Lung (tissue), 12 donors: Measurements from ENCODE around the gene FGGY. TPM values are rescaled to one million over a fixed set of nuclear protein-coding genes. Genes with fewer than 3 reads are reported as not detected.

ENCODE experiments used
- ATAC-seq: fragments of 200-7000 bp; cut with Tn5 transposase; one replicate; pipeline ENCODE4 v1.9.1; 2020; ENCODE audit warnings: moderate number of reproducible peaks; ENCODE audit not compliant: insufficient read depth, low FRiP score
- DNase-seq, 3 donors: peaks; one replicate each; pipeline ENCODE4 v3.0.0-alpha.2; 2013 to 2017
- H3K27ac ChIP-seq, 2 donors: one replicate each; pipeline ENCODE4 v1.5.1; 2013; ENCODE audit warnings: mild to moderate bottlenecking in 2 of 2, moderate library complexity in 2 of 2, control low read depth in 1 of 2, inconsistent platforms in 1 of 2, low read depth in 1 of 2, low read length in 1 of 2
- H3K27me3 ChIP-seq, 3 donors: one replicate each; pipeline ENCODE4 v1.5.1; 2013; ENCODE audit warnings: low read length in 2 of 3; ENCODE audit not compliant: control insufficient read depth in 3 of 3, insufficient read depth in 3 of 3
- H3K36me3 ChIP-seq, 4 donors: one replicate each; pipeline ENCODE4 v1.5.1; 2013; ENCODE audit warnings: low read length in 4 of 4, mild to moderate bottlenecking in 1 of 4, moderate library complexity in 1 of 4; ENCODE audit not compliant: control insufficient read depth in 4 of 4, insufficient read depth in 4 of 4
- H3K4me1 ChIP-seq, 5 donors: one replicate each; pipeline ENCODE4 v1.5.1; 2013; ENCODE audit warnings: low read length in 5 of 5, mild to moderate bottlenecking in 2 of 5, moderate library complexity in 1 of 5; ENCODE audit not compliant: control insufficient read depth in 5 of 5, insufficient read depth in 5 of 5
- H3K4me3 ChIP-seq: one replicate; pipeline ENCODE4 v1.5.1; 2013; ENCODE audit warnings: mild to moderate bottlenecking, control low read depth, moderate library complexity
- H3K9ac ChIP-seq, 2 donors: one replicate each; pipeline ENCODE4 v1.5.1; 2013; ENCODE audit warnings: low read length in 2 of 2, control low read depth in 1 of 2; ENCODE audit not compliant: insufficient read depth in 1 of 2
- H3K9me3 ChIP-seq, 4 donors: one replicate each; pipeline ENCODE4 v1.5.1; 2013; ENCODE audit warnings: low read length in 3 of 4, mild to moderate bottlenecking in 1 of 4, moderate library complexity in 1 of 4; ENCODE audit not compliant: control insufficient read depth in 4 of 4, insufficient read depth in 3 of 4
- WGBS, 2 donors: extraction: QIAGEN DNeasy Blood & Tissue Kit; methylation state at CpG; one replicate each; pipeline ENCODE4 v1.1.7; 2013; 5-methylcytosine and 5-hydroxymethylcytosine counted together
- polyA plus RNA-seq, 2 donors: library from polyadenylated mRNA; stranded (reverse); fragments of 200-250 nt; gene quantifications; one replicate each; pipeline ENCODE4 v1.2.1, GENCODE V29; 2013
- total RNA-seq, 2 donors: library from RNA; depleted of rRNA in 1 of 2; stranded (reverse); fragments of >200 nt in 1 of 2; gene quantifications; one replicate each; pipeline ENCODE4 v1.2.1, GENCODE V29; 2014 to 2021
- TF ChIP-seq, protein P1 (sequence below): IDR thresholded peaks from 2 replicates; pipeline ENCODE4 v1.5.1; 2012; ENCODE audit warnings: mild to moderate bottlenecking; ENCODE audit errors: control extremely low read depth, extremely low read depth
- donor health status: control.
- donor health status: control.
- donor health status: Bipolar disorder and iron deficiency.
- donor health status: healthy.
- donor health status: DM: yes; HTN: yes; CAD: no.

The FGGY gene
- total and polyA plus RNA-seq, 4 donors = 16.1 to 42.3 (median 18.3) TPM

DNA sequence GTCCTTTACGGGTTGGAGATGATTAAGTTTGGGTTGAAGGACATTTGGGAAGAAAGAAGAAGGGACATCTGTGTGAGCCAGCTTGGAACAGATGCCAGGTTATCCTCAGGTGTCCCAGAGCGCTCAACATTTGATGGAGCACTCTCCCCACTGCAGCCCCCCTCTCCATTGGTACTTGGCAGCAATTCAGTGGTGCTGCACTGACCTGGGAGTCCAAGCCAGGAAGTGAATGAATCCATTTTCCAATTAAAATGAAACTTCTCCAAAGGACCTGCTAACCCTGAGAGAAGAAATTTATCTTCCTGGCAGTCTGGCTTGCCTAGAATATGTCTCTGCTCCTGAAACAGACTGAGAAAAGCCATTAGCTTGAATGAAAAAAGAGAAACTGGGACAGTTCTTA lies 67.1 kb downstream of the FGGY start:
- H3K4me3 ChIP-seq = no peak overlapping the region
- no peaks in the 10 kb centered on the region for H3K27me3 ChIP-seq
- no peak for ATAC-seq
- no peak for DNase-seq
- no peaks in the 10 kb centered on the region for H3K36me3 ChIP-seq
- peaks cover 0 to 22% (median 7%) of the 10 kb centered on the region in 5 donors for H3K4me1 ChIP-seq
- no peaks in the 10 kb centered on the region for H3K9me3 ChIP-seq
- no peak overlapping the region for H3K9ac ChIP-seq
- TF ChIP-seq, protein P1, sequence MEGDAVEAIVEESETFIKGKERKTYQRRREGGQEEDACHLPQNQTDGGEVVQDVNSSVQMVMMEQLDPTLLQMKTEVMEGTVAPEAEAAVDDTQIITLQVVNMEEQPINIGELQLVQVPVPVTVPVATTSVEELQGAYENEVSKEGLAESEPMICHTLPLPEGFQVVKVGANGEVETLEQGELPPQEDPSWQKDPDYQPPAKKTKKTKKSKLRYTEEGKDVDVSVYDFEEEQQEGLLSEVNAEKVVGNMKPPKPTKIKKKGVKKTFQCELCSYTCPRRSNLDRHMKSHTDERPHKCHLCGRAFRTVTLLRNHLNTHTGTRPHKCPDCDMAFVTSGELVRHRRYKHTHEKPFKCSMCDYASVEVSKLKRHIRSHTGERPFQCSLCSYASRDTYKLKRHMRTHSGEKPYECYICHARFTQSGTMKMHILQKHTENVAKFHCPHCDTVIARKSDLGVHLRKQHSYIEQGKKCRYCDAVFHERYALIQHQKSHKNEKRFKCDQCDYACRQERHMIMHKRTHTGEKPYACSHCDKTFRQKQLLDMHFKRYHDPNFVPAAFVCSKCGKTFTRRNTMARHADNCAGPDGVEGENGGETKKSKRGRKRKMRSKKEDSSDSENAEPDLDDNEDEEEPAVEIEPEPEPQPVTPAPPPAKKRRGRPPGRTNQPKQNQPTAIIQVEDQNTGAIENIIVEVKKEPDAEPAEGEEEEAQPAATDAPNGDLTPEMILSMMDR = no peak
- H3K27ac ChIP-seq = no peak overlapping the region
- WGBS, 2 donors = 92 to 99% methylated on average over 2 of the region's 2 CpGs

DNA sequence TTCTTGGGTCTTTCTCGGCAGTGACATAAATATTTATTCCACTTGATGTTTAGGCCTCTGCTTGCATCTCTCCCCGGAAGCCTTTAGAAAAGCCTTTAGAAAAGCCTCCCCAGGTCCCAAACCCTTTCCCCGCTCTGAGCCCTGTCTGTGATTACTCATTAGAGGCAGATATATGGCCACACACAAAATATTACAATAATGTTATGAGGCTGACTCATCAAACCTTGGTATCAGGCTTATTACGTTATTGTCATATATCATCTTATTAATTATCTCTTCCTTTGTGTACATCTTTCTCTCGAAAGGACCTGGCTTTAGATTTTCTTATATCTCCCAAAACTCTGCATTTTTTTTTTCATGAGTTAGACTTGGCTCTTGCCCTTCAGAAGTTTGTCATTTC lies 69.5 kb downstream of the FGGY start:
- Histone ChIP-seq H3K36me3 (no peaks in the 10 kb centered on the region), H3K4me1 (peaks cover 0 to 20% (median 7%) of the 10 kb centered on the region in 5 donors), H3K9me3 (no peaks in the 10 kb centered on the region), H3K27me3 (no peaks in the 10 kb centered on the region), H3K4me3 (no peak overlapping the region), H3K9ac (no peak overlapping the region), H3K27ac (no peak overlapping the region)
- no peak for ATAC-seq
- 91% methylated on average over 5 of the region's 5 CpGs for WGBS, 2 donors
- no peak for DNase-seq
- TF ChIP-seq, protein P1 = no peak

DNA sequence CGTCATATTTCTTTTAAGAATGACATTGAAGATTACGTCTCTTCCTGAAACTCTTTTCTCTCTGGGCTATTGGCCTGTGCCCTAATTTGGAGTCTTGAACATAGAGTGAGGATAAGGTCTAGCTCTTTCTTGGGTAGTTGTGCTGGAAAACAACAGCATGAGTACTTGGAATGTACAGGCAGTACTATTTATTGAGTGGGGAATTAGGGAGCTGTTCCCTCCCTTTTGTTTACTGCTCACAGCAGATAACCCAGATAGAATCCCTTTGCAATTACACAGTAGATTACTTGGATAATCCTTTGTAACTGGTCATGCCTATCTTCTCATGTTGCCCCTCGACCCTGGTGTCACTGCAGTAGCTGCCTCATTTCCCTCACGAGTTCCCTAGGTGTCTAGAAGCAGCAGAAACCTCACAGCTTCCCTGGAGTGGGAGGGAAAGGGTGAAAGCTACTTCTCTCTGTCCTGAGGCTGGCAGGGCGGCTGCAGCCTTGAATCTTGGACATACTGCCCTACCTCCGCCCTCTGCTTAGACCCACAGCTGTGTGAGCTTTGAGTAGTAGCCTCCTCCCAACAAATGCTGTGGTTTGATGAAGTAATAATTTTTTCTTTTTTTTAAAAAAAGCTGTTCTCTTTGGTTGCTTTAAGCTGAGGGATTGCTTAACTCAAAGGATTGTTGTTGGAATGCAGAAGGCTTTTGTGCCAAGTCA lies 70.6 kb downstream of the FGGY start:
- no peak overlapping the region for H3K4me3 ChIP-seq
- H3K4me1 ChIP-seq = peaks cover 0 to 20% (median 7%) of the 10 kb centered on the region in 5 donors
- no peaks in the 10 kb centered on the region for H3K9me3 ChIP-seq
- TF ChIP-seq, protein P1 = no peak
- peak; percentile 87 for ATAC-seq
- H3K27ac ChIP-seq = peak overlapping the region; percentile 33 to 65
- H3K27me3 ChIP-seq = no peaks in the 10 kb centered on the region
- H3K36me3 ChIP-seq = no peaks in the 10 kb centered on the region
- DNase-seq = peak in 2 of 3 donors; percentile 77 to 94
- 44 to 51% methylated on average over 6 of the region's 6 CpGs for WGBS, 2 donors
- peak overlapping the region in 1 of 2 donors; percentile 67 for H3K9ac ChIP-seq
